Activated T-helper 1 cell treated with anti-CD3 and anti-CD28 coated beads, Interleukin-12 subunit alpha, Interleukin-12 subunit beta, Interleukin-2, Interleukin-4 antibody, amounts not matched to agents 30 ng/mL and 10 ng/mL and 1 ng/mL, durations not matched to agents 14 hours and 24 hours and 36 hours (primary cell): Measurements from ENCODE around the gene CADM3. TPM values are rescaled to one million over a fixed set of nuclear protein-coding genes. Genes with fewer than 3 reads are reported as not detected.

Experiments
- DNase-seq: peaks from one replicate; pipeline ENCODE4 v3.0.0; 2021; ENCODE audit warnings: low spot score
- H3K27ac Mint-ChIP-seq: one replicate; pipeline ENCODE4 v1.8.0; 2021; ENCODE audit warnings: mild to moderate bottlenecking, mixed read lengths
- H3K27me3 Mint-ChIP-seq: one replicate; pipeline ENCODE4 v1.8.0; 2022; ENCODE audit warnings: mild to moderate bottlenecking, moderate library complexity, mixed read lengths; ENCODE audit not compliant: insufficient read depth
- H3K36me3 Mint-ChIP-seq: one replicate; pipeline ENCODE4 v1.8.0; 2021; ENCODE audit warnings: low read depth, mixed read lengths
- H3K4me1 Mint-ChIP-seq: one replicate; pipeline ENCODE4 v1.8.0; 2021; ENCODE audit warnings: low read depth, mixed read lengths
- H3K4me3 Mint-ChIP-seq: one replicate; pipeline ENCODE4 v1.8.0; 2021; ENCODE audit warnings: mild to moderate bottlenecking, moderate library complexity, mixed read lengths
- H3K9me3 Mint-ChIP-seq: one replicate; pipeline ENCODE4 v1.8.0; 2021; ENCODE audit warnings: mixed read lengths
- intact Hi-C: fragments of 100-400 bp; cut with micrococcal nuclease; formaldehyde crosslinking; loops from one replicate; pipeline ENCODE4 v1.15.1; 2024
- total RNA-seq: library from RNA; stranded (reverse); gene quantifications from 2 replicates; pipeline ENCODE4 v1.2.3, GENCODE V29; 2022

CADM3 gene
- total RNA-seq, 1 donor from 2014 or later, result not detected

DNA sequence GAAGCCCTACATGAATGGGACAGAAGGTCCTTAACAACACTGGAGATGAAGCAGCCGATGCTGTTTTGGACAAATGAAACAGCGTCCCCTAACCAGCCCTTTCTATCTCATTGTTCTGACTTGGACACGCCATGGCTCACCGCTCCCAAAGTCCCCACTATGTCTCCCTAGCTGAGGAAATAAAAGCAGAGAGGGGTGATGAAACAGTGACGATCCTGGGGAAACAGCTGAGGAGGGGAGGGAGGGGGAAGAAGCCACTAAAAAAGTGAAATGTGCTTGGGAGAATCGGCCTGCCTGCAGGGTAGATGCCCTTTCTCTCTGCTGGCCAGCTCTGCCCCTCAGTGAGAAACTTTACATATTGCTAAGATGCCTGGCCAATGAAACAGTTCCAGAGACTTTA, 32.2 kb downstream of the CADM3 start:
- H3K9me3 Mint-ChIP-seq, result no peaks in the 10 kb centered on the region
- peaks cover 26% of the 10 kb centered on the region for H3K27me3 Mint-ChIP-seq
- no peak overlapping the region for H3K4me3 Mint-ChIP-seq
- no peak overlapping the region for H3K27ac Mint-ChIP-seq
- intact Hi-C loops, result no loop called here
- H3K36me3 Mint-ChIP-seq, result no peaks in the 10 kb centered on the region
- H3K4me1 Mint-ChIP-seq, result peaks cover 6% of the 10 kb centered on the region
- no peak for DNase-seq

DNA sequence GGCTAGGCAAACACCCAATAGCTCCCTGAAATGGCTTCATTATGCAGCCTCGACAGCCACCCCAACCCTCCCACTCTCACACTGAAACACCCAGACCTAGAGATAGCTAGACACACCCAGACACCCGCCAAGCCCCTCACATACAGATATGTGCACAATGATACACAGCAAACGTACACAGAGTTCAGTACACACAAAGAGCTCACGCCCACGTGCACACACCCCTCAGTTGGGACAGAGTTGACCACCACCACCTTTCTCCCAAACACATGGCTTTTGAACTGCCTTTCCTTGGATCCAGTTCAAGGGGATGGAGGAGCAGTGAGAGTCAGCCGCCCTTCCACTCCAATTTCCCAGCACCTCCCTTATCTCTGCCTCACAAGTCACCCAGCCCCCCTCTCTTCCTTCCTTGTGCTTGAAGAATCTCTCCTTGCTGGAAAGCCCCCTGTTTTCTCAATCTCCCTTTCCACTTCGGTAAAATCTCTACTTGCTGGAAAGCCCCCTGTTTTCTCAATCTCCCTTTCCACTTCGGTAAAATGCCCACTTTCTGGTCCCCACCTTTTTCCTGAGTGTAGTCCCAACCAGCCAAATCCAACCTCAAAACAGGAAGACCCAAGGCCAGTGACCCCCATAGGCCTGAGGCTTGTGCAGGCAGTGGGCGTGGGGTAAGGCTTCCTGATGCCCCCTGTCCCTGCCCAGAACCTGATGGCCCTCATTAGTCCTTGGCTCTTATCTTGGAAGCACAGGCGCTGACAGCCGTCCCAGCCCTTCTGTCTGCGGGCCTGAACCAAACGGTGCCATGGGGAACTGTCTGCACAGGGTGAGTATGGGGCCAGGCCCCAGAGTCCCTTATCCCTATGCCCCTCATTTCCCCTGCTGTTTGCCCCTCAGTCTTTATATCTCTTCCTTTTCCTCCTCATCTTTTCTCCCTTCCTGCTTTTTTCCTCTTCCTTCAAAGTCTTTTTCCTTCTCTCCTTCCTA, 33.0 kb downstream of the CADM3 start, which contains the start of gene ACKR1:
Gene ACKR1, plus strand, starts transcription at position 715 of the 981 bp plus-strand sequence. Its CDS starts 85 bp downstream, at position 800.
- H3K27ac Mint-ChIP-seq, result no peak within 1 kb of the TSS
- peaks cover 23% of the 10 kb centered on the region for H3K27me3 Mint-ChIP-seq
- no peak for DNase-seq
- H3K4me1 Mint-ChIP-seq, result peaks cover 6% of the 10 kb centered on the region
- intact Hi-C loops, result no loop called here
- no peak within 1 kb of the TSS for H3K4me3 Mint-ChIP-seq
- no peaks in the 10 kb centered on the region for H3K9me3 Mint-ChIP-seq
- H3K36me3 Mint-ChIP-seq, result no peaks in the 10 kb centered on the region

DNA sequence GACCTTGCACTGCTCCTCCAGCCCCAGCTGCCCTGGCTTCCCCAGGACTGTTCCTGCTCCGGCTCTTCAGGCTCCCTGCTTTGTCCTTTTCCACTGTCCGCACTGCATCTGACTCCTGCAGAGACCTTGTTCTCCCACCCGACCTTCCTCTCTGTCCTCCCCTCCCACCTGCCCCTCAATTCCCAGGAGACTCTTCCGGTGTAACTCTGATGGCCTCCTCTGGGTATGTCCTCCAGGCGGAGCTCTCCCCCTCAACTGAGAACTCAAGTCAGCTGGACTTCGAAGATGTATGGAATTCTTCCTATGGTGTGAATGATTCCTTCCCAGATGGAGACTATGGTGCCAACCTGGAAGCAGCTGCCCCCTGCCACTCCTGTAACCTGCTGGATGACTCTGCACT, 33.8 kb downstream of the CADM3 start:
- no peak overlapping the region for H3K27ac Mint-ChIP-seq
- DNase-seq, result no peak
- intact Hi-C loops, result no loop called here
- peaks cover 6% of the 10 kb centered on the region for H3K4me1 Mint-ChIP-seq
- H3K36me3 Mint-ChIP-seq, result no peaks in the 10 kb centered on the region
- no peak overlapping the region for H3K4me3 Mint-ChIP-seq
- H3K27me3 Mint-ChIP-seq, result peaks cover 22% of the 10 kb centered on the region
- H3K9me3 Mint-ChIP-seq, result no peaks in the 10 kb centered on the region

DNA sequence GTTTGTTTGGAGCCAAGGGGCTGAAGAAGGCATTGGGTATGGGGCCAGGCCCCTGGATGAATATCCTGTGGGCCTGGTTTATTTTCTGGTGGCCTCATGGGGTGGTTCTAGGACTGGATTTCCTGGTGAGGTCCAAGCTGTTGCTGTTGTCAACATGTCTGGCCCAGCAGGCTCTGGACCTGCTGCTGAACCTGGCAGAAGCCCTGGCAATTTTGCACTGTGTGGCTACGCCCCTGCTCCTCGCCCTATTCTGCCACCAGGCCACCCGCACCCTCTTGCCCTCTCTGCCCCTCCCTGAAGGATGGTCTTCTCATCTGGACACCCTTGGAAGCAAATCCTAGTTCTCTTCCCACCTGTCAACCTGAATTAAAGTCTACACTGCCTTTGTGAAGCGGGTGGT, 34.7 kb downstream of the CADM3 start:
- Mint-ChIP-seq H3K4me1 (peaks cover 6% of the 10 kb centered on the region), H3K4me3 (no peak overlapping the region), H3K9me3 (no peaks in the 10 kb centered on the region), H3K27me3 (peaks cover 21% of the 10 kb centered on the region), H3K36me3 (no peaks in the 10 kb centered on the region), H3K27ac (no peak overlapping the region)
- intact Hi-C loops, result no loop called here
- no peak for DNase-seq

DNA sequence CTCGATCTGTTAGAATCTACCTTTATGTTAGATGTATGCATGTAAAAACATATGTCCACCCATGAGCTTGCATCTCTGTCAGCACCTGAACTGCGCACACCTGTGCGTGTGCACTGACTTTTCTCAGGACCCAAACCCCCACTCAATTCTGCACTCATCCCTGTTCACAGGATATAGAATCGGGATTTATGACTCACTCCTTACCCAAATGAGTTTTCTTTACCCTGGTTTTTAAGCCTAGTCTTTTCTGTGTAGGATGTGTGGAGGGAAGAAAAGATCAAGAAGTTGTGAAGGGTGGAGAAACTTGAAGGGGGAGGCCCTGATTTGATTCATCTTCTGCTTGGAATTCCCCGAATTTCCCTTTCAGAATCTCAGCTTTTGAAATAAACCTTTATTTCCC, 35.7 kb downstream of the CADM3 start:
- Mint-ChIP-seq H3K27me3 (peaks cover 18% of the 10 kb centered on the region), H3K36me3 (no peaks in the 10 kb centered on the region), H3K4me3 (no peak overlapping the region), H3K27ac (no peak overlapping the region), H3K4me1 (peaks cover 6% of the 10 kb centered on the region), H3K9me3 (no peaks in the 10 kb centered on the region)
- no peak for DNase-seq
- intact Hi-C loops, result no loop called here

DNA sequence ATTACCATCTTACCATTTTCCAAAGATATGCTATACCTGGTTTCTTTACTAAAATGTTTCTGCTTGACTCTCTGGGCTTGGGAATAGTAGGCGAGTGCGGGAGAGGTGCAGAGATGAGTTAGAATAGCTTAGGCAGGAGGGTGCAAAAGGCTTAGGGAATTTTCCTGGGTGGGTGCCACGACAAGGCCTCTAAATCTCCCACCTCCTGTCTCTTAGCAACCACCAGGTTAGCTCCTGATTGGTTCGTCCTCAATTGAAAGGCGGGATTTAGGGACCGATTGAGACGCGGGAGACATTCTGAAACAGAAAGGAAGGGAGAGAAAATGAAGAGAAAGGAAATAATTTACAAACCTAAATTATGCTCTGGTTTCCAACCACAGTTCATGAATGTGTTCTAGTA, 36.4 kb downstream of the CADM3 start:
- no peak for DNase-seq
- Mint-ChIP-seq H3K9me3 (no peaks in the 10 kb centered on the region), H3K4me1 (peaks cover 6% of the 10 kb centered on the region), H3K27me3 (peaks cover 18% of the 10 kb centered on the region), H3K27ac (no peak overlapping the region), H3K4me3 (no peak overlapping the region), H3K36me3 (no peaks in the 10 kb centered on the region)
- intact Hi-C loops, result no loop called here

DNA sequence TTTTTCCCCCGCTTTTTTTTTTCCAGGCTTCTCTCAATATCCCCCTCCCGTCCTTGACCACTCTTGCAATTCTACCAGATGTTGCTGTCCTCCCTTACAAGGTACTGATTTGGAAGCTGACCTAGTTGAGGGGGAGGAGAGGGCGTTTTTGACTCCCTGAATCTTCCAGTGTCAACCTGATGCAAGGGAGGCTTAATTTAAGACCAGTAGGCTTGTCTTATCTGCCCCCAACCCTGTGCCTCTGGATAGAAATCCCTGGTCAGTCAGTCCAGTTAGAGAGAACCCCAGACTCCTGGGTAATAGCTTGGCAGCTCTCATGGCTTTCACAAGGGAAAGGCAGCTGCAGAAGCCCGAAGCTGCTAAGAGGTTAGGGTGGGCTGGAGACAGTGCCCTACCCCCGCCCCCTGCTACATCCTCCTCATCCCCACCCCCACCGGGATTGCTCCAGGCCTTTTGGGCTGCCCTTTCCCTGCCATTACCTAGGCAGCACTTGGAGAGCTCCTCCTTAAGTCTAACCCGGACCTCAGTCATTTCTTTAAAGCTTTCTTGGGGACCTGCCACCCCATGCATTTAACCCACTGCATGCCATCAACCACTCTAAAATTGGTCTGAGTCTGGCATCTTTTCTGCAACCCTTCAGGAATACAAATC, 36.9 kb downstream of the CADM3 start:
- H3K9me3 Mint-ChIP-seq, result no peaks in the 10 kb centered on the region
- H3K4me3 Mint-ChIP-seq, result no peak overlapping the region
- no peak for DNase-seq
- peaks cover 19% of the 10 kb centered on the region for H3K27me3 Mint-ChIP-seq
- intact Hi-C loops, result no loop called here
- H3K4me1 Mint-ChIP-seq, result peaks cover 6% of the 10 kb centered on the region
- no peaks in the 10 kb centered on the region for H3K36me3 Mint-ChIP-seq
- no peak overlapping the region for H3K27ac Mint-ChIP-seq

DNA sequence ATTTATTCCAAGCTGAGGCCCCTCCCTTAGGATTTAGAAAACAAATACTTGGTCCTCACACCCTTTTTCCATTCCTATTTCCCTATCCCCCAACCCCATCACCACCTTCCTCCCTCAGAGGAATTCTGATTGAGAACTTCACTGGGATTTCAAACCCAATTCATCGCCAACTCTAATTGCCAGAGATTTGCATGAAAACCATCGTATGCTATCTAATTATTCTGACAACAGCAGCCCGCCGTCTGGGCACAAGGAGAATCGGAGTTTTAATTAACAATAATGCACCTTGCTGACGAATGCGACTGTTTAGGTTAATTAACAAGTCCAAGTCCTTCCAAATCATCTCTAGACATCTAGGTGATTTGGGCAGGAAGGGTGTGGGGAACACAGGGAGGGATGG, 37.6 kb downstream of the CADM3 start:
- intact Hi-C loops, result no loop called here
- no peaks in the 10 kb centered on the region for H3K36me3 Mint-ChIP-seq
- peaks cover 6% of the 10 kb centered on the region for H3K4me1 Mint-ChIP-seq
- peaks cover 21% of the 10 kb centered on the region for H3K27me3 Mint-ChIP-seq
- H3K9me3 Mint-ChIP-seq, result no peaks in the 10 kb centered on the region
- DNase-seq, result no peak
- H3K4me3 Mint-ChIP-seq, result no peak overlapping the region
- H3K27ac Mint-ChIP-seq, result no peak overlapping the region

DNA sequence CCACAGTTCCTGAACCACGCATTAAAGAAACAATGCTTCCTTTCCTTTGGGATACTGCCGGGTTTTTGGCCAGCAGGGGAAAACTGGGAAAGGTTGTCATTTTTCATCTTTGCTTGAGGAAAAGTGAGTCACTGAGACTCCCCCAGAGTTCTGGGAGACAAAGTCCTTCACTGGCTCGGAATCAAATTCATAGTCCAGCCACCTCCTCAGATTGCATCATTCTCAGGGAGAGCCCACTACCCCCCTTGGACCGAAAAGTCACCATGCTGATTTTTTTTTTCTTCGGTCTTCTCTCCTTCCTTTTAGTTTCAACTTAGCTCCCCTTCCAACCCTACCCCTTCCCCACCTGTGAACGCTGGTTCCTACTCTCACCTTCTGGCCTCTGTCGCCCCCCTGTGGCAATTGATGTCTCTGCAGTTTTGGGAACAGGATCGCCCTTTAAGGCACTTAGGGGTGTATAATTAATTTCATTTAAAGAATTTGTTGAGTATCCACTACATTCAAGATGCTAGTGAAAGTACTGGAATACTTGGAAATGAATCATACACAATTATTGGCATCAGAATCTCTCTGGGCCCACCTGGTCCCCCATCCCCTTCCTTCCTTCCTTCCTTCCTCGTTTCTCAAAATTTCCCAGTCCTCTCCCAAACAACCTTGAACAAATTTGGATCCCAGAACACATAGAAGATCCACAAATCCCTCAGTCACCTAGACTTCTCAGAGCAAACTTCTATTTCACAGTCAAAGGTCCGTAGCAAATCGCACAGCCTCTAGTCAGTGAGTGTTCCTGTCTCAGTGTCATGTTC, 40.1 kb downstream of the CADM3 start:
- H3K4me1 Mint-ChIP-seq, result peaks cover 6% of the 10 kb centered on the region
- no peak for DNase-seq
- no peaks in the 10 kb centered on the region for H3K9me3 Mint-ChIP-seq
- no peak overlapping the region for H3K4me3 Mint-ChIP-seq
- H3K36me3 Mint-ChIP-seq, result no peaks in the 10 kb centered on the region
- intact Hi-C loops, result loop anchor here (1.0 to 10.0 kb wide), 4 partner anchors 50 to 1007 kb away; no protein-coding TSS in a partner anchor
- peaks cover 23% of the 10 kb centered on the region for H3K27me3 Mint-ChIP-seq
- H3K27ac Mint-ChIP-seq, result no peak overlapping the region

DNA sequence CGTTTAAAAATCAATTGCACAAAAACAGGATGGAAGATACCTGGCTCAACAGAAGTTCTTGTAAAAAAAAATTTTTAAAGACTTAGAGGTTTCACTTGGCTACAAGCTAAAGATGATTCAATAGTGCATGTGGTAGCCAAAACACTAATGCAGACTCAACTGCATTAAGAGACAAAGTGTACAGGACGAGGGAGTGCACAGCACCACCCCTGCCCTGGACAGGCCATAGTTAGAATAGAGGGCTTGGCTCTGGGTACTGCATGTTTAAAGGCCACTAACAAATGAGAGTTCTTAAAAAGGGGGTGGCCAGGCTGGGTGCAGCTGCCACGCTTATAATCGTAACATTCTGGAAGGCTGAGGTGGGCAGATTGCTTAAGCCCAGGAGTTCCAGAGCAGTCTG, 41.2 kb downstream of the CADM3 start:
- DNase-seq, result no peak
- Mint-ChIP-seq H3K4me3 (no peak overlapping the region), H3K36me3 (no peaks in the 10 kb centered on the region), H3K4me1 (peaks cover 2% of the 10 kb centered on the region), H3K9me3 (no peaks in the 10 kb centered on the region), H3K27me3 (peaks cover 20% of the 10 kb centered on the region), H3K27ac (no peak overlapping the region)
- intact Hi-C loops, result loop anchor here (5.0 to 10.0 kb wide), 2 partner anchors 705 to 1008 kb away; no protein-coding TSS in a partner anchor

DNA sequence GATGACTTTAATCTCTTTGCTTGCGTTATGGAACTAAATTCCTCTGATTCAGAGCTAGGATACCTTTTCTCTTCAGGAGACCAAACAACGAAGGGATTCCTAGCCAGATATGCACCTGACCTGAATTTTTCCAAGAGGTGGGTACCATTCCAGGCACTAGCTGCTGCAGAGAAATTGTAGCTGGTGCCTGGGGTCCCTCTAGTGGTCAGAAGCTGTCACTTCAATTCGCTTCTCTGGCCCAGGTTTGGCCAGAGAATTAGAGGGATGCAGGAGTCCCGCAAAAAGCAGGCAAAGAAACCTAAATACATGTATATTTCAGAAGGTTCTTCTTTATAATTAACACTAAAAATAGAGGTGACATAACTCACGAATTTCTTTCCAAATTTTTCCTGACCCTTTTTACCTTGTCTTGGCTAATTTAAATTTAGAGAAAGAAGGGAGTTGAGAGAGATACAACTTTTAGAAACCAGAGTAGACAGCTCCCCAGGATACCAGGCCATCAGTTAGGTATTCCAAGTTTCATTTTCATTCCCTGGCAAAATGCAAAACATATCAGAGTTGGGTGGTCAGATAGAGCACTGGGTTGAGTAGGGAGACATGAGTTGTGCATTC, 42.8 kb downstream of the CADM3 start:
- intact Hi-C loops, result loop anchor here (5.0 to 10.0 kb wide), 2 partner anchors 707 to 1009 kb away; no protein-coding TSS in a partner anchor
- no peak overlapping the region for H3K4me3 Mint-ChIP-seq
- no peak overlapping the region for H3K27ac Mint-ChIP-seq
- DNase-seq, result peak; percentile 10
- H3K4me1 Mint-ChIP-seq, result no peaks in the 10 kb centered on the region
- H3K9me3 Mint-ChIP-seq, result no peaks in the 10 kb centered on the region
- no peaks in the 10 kb centered on the region for H3K36me3 Mint-ChIP-seq
- H3K27me3 Mint-ChIP-seq, result peaks cover 12% of the 10 kb centered on the region
